Activated CD8-positive, alpha-beta memory T cell treated with anti-CD3 and anti-CD28 coated beads for 24 hours (primary cell): ENCODE results near the gene PCID2.

Experiments
- DNase-seq: peaks from one replicate; pipeline ENCODE4 v3.0.0-alpha.2; 2020

PCID2 gene

GRCh38 chr13:113219256-113219940 is 10.9 kb upstream of the PCID2 start:
- no peak for DNase-seq

GRCh38 chr13:113218586-113218985 is 10.1 kb upstream of the PCID2 start:
- DNase-seq = no peak

- DNase-seq = no peak
Observed at GRCh38 chr13:113216254-113217048, 8.0 kb upstream of the PCID2 start.

GRCh38 chr13:113211774-113212173 is 3.3 kb upstream of the PCID2 start:
- no peak for DNase-seq

GRCh38 chr13:113210833-113211232 is 2.4 kb upstream of the PCID2 start:
- DNase-seq = no peak

- DNase-seq = peak; percentile 87
Observed at GRCh38 chr13:113209759-113210421, 1.4 kb upstream of the PCID2 start.

- no peak for DNase-seq
Observed at GRCh38 chr13:113209336-113209758, 878 bp upstream of the PCID2 start, which contains the start of gene CUL4A. TSS of gene CUL4A (plus strand) at chr13:113209613. CDS start at chr13:113209628, 15 bp downstream.

GRCh38 chr13:113207890-113208420 is 514 bp downstream of the PCID2 start:
- no peak for DNase-seq

GRCh38 chr13:113207460-113207859 is 1.0 kb downstream of the PCID2 start:
- DNase-seq = no peak

- DNase-seq = no peak
Observed at GRCh38 chr13:113205428-113205931, 3.0 kb downstream of the PCID2 start.

GRCh38 chr13:113204378-113204734 is 4.1 kb downstream of the PCID2 start:
- DNase-seq = no peak

GRCh38 chr13:113203507-113204377 is 4.7 kb downstream of the PCID2 start:
- no peak for DNase-seq

- no peak for DNase-seq
Observed at GRCh38 chr13:113202912-113203311, 5.6 kb downstream of the PCID2 start.

GRCh38 chr13:113201815-113202214 is 6.7 kb downstream of the PCID2 start:
- DNase-seq = no peak

- no peak for DNase-seq
Observed at GRCh38 chr13:113196970-113197737, 11.3 kb downstream of the PCID2 start.

- DNase-seq = no peak
Observed at GRCh38 chr13:113195360-113195759, 13.1 kb downstream of the PCID2 start.

- no peak for DNase-seq
Observed at GRCh38 chr13:113192902-113193301, 15.6 kb downstream of the PCID2 start.

GRCh38 chr13:113192279-113192678 is 16.2 kb downstream of the PCID2 start:
- DNase-seq = no peak

GRCh38 chr13:113190181-113190580 is 18.3 kb downstream of the PCID2 start:
- no peak for DNase-seq

- DNase-seq = no peak
Observed at GRCh38 chr13:113187883-113188665, 20.4 kb downstream of the PCID2 start.

- peak; percentile 72 for DNase-seq
Observed at GRCh38 chr13:113187263-113187669, 21.2 kb downstream of the PCID2 start.
